Gastroesophageal sphincter (tissue), 3 donors: ENCODE results near the gene CERKL.

Experiments
- POLR2AphosphoS5 ChIP-seq: sonication (generic); formaldehyde crosslinking; IDR thresholded peaks from one replicate; pipeline ENCODE4 v1.6.1; 2017; ENCODE audit warnings: antibody characterized with exemption
- TF ChIP-seq, protein P1 (sequence below), 4 experiments: fragments of 200-600 bp in 2 of 4; fragments of 450-650 bp in 2 of 4; sonication (generic) in 1 of 4; IDR thresholded peaks; one replicate each; pipeline ENCODE4 v1.5.1; 2017 to 2019; ENCODE audit warnings: antibody characterized with exemption in 4 of 4, mild to moderate bottlenecking in 2 of 4, moderate library complexity in 2 of 4

DNA sequence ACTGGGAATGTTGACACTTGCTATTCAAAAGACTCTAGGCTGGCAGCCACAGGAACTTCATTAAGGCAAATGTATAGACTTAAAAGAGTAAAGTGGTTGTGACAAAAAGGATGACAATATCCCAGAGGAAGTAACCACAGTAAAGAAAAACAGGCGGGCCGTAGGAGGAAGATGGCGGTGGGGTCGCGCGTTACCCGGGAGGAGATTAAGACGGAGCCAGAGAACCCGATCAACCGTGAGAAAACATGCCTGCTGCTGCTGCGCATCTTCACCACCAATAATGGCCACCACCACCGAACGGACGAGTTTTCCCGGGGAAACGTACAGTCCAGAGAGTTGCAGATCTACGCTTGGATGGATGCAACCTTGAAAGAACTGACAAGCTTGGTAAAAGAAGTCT is 37.4 kb upstream of the CERKL start:
- TF ChIP-seq, protein P1, sequence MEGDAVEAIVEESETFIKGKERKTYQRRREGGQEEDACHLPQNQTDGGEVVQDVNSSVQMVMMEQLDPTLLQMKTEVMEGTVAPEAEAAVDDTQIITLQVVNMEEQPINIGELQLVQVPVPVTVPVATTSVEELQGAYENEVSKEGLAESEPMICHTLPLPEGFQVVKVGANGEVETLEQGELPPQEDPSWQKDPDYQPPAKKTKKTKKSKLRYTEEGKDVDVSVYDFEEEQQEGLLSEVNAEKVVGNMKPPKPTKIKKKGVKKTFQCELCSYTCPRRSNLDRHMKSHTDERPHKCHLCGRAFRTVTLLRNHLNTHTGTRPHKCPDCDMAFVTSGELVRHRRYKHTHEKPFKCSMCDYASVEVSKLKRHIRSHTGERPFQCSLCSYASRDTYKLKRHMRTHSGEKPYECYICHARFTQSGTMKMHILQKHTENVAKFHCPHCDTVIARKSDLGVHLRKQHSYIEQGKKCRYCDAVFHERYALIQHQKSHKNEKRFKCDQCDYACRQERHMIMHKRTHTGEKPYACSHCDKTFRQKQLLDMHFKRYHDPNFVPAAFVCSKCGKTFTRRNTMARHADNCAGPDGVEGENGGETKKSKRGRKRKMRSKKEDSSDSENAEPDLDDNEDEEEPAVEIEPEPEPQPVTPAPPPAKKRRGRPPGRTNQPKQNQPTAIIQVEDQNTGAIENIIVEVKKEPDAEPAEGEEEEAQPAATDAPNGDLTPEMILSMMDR (IDR thresholded peaks at IDR 0.05) = no peak
- no peak for TF ChIP-seq POLR2AphosphoS5
